CD1c-positive myeloid dendritic cell (primary cell): ENCODE data around the gene UNKL.
A peak's percentile ranks its signal among the peaks of the same experiment; 100 is the strongest.

ENCODE experiments used
- DNase-seq: peaks from one replicate; pipeline ENCODE4 v3.0.0-alpha.2; 2016; ENCODE audit errors: extremely low spot score

The UNKL gene

DNA sequence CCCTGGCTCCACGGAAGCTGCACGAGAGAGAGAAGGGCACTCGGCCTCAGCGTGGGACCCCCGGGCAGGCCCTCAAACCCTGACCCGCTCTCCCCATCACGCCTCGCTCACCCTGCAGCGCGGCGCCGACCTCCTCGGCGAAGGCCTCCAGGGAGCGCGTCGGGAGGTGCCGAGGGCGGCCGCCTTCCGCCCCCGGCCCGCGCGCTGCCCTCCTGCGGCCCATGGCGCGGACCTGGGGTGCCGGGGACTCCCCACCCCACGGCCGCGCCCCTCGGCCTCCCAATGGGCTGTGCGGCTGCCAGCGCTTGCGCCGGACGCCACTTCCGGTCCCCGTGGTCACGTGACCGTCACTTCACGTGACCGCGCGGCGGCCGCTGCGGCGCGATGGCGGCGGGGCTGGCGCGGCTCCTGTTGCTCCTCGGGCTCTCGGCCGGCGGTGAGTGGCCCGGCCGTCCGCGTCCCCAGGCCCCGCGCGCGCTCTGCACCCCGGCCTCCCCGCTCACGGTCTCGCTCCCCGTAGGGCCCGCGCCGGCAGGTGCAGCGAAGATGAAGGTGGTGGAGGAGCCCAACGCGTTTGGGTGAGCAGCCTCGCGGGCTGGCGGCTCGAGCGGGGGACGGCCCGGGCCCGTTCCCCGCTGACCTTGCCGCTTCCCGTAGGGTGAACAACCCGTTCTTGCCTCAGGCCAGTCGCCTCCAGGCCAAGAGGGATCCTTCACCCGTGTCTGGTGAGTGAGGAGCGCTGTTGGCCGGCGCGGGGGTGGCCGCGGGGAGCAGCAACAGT is 62.7 kb downstream of the UNKL start, which contains the start of the genes GNPTG and TSR3:
GNPTG (plus strand) TSS at position 350 of the 781 bp plus-strand sequence; CDS start at position 385, 35 bp downstream.
TSR3 (minus strand) TSS at position 297 of the 781 bp plus-strand sequence; CDS start at position 223, 74 bp downstream.
- DNase-seq = peak; percentile 97

DNA sequence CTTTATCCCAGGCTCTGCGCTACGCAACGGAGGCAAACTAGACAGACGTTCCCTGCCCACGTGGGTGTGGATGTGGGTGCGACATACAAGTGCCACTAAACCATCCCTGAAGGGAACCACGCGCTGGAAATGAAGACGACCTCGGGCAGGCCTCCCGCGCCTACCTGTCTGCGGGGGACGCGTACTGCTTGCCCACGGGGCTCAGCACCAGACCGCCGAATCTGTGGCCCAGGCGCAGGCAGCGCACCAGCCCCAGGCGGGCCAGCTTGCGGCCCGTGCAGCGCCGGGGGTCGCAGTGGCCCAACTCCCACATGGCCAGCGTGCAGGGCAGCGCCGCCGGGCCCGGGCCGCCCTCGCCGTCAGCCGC is 63.3 kb downstream of the UNKL start:
- no peak for DNase-seq

DNA sequence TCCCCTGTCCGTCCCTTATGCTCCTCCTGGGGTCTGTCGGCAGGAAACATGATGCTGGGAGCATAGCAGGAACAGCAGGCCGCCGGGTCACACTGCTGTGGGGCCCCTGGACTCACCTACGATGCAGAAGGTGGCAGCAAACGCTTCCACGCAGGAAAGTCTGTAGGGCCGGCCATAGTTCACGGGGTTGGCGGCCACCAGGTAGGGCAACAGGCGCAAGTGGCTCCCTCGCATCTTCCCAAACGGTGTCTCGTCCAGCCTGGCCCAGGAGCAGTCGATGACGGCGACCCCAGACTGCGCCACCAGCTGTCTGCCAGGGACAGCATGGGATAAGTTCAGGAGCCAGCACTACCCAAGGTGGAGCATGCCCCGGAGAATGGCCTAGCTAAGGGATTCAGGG is 63.8 kb downstream of the UNKL start:
- DNase-seq = no peak

DNA sequence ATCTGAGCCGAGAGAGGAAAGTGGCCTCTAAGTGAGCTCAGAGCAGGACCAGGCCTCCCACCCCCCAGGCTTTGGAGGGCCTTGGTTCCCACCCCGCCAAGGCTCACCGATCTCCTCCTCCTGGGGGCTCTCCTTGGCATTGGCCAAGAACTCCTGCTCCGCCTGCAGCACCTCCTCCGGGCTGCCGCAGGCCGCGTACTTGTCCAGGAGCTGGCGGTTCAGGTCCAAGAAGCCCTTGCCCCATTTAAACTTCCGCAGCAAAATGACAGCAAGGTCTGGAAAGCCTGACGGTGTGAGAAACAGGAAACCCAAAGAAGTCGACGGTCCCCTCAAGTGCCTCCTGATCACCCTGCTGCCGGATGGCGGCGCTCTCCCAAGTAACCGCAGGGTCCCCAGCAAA is 64.6 kb downstream of the UNKL start:
- no peak for DNase-seq

DNA sequence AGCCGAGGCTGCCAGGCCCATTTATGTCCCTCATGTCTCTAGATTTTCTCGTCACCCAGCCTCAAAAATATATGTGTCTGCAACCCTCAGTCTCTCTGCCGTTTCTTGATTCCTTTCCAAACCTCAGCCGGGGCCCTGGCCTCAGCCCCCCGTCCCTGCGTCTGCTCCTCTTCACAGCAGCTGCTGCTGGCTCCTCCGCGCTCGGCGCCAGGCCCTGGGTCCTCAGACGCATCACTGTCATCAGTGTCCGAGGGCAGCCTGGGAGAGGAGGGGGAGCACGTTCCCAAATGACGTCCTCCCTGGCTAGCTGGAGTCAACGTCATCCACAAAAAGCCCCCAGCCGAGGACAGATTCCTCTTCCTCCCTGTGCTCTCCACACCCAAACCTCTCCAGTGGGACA is 65.2 kb downstream of the UNKL start:
- DNase-seq = no peak

DNA sequence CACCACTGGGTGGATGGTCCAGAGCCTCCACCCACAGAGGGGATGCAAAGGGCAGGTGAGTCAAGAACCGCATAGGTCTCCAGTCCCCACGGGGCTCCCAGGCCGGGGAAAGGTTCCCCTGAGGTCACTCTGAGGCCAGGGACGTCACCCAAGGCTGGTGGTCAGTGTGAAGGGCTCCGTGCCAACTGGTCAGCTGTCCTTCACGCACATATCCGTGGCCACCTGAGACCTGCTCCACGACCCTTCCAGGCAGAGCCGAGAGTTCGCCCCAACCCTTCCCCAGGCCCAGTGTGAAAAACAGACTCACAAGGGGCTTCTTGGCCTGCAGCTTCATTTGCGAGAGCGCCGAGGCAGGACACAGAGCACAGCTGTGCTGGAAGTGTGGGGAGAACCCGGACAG is 65.6 kb downstream of the UNKL start:
- DNase-seq = no peak

DNA sequence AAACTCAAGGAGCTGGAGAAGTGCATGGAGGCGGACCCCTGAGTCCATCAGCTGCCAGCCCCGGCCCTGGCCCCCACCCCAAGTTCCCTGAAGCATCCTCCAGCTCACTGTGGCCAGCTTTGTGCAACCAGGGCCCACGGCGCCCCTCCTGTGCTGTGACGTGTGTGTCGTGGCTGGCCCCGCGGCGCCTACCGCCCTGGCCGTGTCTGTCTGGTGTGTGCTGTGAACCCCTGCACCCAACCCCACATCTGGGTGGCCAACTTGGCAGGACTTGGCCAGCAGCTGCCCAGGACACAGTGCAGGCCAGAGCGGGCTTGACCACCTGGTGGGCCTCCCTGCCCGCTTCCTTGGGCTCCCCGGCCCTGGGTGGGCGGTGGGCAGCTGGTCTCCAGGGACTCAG is 66.1 kb downstream of the UNKL start:
- DNase-seq = no peak

DNA sequence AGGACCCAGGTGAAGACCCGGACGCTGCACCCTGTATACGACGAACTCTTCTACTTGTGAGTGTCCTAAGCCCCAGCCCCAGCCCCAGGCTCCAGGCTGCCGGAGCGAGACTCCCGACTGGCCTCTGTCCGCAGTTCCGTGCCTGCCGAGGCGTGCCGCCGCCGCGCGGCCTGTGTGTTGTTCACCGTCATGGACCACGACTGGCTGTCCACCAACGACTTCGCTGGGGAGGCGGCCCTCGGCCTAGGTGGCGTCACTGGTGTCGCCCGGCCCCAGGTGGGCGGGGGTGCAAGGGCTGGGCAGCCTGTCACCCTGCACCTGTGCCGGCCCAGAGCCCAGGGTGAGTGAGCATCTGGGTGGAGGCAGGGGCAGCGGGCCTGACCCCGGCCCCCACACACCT is 66.5 kb downstream of the UNKL start:
- DNase-seq = no peak

DNA sequence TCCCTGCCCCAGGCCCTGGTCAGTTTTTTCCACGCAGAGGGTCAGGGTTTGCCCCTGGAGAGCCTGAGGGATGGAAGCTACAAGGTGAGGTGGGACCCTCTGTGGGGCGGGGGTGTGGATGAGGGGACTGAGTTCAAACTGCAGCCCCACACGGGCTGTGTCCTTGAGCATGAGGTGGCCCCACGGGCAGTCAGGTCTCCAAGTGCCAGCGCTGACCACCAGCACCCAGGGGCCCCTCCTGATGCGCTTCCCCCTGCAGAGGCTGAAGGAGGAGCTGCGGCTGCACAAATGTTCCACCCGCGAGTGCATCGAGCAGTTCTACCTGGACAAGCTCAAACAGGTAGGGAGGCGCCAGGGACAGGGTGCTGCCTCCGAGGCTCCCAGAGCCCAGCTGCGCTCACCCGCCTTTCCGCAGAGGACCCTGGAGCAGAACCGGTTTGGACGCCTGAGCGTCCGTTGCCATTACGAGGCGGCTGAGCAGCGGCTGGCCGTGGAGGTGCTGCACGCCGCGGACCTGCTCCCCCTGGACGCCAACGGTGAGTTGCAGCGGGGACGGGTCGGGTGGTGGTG is 67.1 kb downstream of the UNKL start:
- DNase-seq = no peak

DNA sequence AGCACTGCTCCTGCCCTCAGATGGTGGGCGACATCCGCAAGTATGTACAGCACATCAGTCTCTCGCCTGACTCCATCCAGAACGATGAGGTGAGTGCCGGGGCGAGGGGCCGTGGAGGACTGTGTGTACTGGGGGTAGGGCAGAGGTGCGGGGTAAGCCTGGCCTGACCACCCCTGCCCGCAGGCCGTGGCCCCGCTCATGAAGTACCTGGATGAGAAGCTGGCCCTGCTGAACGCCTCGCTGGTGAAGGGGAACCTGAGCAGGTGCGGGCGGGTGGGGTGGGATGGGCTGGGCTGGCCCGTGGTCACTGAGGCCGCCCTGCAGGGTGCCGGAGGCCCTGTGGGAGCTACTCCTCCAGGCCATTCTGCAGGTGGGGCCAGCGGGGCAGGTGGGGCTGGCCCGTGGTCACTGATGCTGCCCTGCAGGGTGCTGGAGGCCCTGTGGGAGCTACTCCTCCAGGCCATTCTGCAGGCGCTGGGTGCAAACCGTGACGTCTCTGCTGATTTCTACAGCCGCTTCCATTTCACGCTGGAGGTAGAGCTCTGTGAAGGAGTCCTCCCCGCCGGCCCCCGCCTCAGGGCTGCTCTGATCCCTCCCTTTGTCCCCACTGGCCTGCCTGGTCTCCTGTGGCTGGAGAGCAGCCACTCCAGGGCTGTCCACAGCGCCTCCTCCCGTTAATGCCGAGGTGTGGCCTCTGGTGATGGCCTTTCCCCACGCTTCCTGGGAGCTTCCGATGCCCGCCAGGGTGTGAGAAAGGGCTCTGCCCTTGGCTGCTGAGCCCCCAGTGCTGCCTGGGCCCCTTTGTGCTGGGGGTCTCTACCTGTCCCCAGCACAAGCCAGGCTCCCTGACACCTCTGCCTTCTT is 67.8 kb downstream of the UNKL start:
- DNase-seq = no peak

DNA sequence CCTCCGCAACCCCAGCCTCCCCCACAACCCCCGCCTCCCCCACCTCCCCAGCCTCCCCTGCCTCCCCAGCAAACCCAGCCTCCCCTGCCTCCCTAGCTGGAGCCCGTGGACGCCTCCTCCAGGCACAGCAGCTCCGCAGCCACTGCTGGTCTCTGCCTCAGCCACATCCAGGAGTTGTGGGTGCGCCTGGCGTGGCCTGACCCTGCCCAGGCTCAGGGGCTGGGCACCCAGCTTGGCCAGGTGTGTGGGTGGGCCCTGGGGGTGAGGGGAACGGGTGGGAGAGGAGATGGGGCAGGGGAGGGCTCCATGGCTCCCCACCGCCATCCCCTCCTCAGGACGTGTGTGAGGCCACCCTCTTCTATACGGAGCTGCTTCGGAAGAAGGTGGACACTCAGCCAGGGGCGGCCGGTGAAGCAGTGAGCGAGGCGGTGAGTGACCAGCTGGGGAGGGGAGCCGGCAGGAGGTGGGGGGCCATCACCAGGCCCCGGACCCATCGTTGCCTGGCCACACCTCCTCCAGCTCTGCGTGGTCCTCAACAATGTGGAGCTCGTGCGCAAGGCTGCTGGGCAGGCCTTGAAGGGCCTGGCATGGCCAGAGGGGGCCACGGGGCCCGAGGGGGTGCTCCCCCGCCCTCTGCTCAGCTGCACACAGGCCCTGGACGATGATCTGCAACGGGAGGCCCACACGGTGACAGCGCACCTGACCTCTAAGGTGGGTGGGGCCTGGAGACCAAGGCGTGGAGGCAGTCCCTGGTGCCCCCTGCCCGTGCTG is 68.7 kb downstream of the UNKL start:
- no peak for DNase-seq

DNA sequence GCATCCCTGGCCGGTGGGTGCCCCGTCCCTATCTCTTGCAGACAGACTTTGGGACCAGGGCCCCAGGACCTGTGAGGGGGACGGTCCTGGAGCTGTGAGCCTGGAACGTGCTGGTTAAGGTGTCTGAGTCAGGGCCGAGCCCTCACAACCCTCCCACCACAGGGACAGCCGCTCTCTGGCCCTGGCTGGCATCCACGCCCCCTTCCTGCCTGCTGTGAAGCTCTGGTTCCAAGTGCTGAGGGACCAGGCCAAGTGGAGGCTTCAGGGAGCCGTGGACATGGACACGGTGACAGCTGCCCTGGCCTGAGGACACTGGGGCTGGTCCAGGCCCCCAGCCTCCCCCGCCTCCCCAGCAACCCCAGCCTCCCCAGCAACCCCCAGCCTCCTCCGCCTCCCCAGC is 69.4 kb downstream of the UNKL start:
- no peak for DNase-seq

DNA sequence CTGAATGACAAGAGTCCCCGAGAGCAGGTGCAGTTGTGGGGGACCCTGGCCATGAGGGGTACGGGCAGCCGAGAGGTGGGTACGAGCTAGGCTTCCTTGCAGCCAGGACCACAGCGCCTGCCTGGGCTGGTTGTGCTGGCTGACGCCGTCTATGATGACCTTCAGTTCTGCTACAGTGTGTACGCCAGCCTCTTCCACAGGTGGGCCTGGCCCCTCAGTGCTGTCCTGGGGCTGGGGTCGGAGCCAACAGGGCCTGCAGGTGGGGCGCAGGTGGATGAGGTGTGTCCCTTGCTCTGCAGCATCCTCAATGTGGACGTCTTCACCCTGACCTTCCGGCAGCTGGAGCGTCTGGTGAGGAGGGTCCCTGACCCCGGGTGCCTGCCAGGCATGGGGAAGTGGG is 70.0 kb downstream of the UNKL start:
- no peak for DNase-seq

DNA sequence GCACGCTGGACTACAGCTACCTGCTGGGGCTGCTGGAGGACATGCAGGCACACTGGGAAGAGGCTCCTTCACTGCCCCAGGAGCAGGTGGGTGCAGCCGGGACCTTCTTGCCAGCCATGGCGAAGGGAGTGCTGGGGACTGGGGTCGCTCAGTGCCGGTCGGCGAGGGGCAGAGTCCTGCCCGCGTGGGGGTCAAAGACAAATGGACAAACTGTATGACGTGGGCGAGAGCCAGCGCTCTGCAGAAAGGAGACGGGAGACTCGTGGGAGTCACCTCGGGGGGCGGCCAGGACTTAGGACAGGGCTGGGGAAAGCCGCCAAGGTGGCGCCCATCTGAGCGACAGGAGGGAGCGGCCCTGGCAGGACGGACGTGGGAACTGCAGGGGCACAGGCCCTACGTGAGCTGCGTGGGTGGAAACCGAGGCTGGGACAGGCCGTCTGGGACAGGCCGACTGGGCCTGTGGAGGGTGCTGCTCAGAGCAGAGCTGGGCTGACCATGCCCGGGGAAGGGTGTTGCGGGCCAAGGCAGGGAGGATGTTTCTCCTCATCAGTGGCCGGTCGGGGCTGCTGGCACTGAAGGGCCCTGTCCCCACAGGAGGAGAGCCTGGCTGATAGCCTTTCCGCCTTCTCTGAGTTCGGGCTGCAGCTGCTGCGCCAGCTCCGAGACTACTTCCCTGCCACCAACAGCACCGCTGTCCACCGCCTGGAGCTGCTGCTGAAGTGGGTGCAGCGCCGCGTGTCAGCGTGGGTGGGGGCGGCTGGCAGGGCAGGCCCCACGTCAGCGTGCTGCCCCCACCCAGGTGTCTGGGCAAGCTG is 70.9 kb downstream of the UNKL start:
- DNase-seq = peak; percentile 10

DNA sequence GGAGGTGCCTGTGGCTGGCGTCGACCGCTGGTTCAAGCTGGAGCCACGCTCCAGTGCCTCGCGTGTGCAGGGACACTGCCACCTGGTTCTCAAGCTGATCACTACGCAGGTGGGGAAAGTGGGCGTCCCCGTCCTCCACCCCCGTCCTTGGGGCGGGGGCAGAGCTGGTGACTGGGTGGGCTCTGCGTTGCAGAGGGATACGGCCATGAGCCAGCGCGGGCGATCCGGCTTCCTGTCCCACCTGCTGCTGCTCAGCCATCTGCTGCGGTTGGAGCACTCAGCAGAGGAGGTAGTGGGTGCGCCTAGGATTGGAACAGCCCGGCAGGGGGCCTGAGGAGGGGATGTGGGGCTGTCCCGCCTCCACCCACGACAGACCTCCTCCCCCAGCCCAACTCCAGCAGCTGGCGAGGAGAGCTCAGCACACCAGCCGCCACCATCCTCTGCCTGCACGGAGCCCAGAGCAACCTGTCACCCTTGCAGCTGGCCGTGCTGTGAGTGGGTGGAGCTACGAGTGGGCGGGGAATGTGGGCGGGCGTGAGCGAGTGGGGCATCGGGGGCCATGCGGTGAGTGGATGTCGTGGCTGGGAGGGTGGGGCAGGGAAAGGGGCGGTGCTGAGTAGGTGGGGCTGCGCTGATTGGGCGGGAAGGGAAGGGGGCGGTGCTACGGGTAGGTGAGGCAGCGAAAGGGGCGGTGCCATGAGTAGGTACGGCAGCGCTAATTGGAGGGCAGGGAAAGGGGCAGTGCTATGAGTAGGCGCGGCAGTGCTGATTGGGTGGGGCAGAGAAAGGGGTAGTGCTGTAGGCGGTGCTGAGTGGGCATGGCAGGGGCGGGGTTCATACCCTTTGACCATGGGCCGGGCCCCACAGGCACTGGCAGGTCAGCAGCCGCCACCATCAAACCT is 71.7 kb downstream of the UNKL start:
- peak; percentile 93 for DNase-seq

DNA sequence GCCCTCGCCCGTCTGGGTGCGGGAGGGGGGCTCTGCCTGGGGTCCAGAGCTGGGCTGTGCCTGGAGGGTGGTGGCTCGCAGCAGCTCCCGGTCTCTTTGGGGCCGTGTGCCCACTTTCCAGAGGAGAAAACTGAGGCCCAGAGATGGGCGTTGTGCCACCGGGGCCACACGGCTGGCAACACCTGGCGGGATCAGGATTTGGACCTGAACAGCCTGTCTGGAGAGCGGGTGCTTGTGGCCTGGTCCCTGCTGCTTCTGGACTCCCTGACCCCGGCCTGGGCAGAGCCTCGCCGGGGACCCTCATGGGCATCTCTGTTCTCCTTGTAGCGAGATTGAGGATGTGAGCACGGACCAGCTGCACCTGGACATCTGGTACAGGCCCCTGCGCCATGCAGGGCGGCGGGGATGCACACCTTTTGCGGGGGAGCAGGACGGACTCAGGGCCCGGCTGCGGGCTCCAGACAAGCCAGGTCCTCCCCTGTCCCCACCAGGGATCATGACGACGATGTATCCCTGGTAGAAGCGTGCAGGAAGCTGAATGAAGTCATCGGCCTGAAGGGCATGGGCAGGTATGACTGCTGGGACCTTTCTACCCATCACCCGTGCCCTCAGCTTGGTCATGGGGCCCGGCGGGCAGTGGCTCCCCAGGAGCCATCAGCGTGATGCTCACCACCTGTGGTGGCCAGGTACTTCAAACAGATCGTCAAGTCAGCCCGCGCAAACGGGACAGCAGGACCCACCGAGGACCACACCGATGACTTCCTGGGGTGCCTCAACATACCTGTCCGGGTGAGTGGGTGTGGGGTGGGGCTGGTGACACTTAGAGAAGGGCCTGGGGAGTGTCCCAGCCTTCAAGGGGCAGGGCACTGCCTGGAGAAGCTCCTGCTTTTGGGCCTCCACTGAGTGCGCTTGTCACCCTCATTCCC is 72.7 kb downstream of the UNKL start:
- no peak for DNase-seq

DNA sequence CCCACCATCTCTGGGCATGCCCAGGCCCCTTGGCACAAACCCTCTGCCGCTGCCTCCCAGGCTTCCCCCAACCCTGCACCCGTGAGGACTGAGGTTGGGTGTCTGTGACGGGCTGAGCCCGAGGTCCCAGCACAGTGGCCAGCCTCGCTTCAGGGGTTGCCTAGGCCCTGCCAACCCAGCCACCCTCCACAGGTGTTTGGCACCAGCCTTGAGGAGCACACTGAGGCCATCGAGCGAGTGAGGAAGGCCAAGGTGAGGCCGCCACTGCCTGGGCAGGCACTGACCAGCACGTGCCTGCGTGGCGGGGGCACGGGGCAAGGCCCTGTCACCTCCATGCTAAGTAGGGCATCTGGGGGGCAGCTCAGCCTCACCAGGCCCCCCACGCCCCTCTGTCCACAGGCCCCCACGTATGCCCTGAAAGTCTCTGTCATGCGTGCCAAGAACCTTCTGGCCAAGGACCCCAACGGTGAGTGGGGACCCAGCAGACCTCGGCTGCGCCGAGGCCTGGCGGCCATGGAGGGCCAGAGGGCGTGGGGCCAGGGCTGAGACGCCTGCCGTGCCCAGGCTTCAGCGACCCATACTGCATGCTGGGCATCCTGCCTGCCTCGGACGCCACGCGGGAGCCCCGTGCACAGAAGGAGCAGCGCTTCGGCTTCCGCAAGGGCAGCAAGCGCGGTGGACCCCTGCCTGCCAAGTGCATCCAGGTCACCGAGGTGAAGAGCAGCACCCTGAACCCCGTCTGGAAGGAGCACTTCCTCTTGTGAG is 73.6 kb downstream of the UNKL start:
- no peak for DNase-seq
